NCI-H82 (cell line): ENCODE data around the gene C10orf90.

Experiments used
- DNase-seq: peaks from one replicate; lab custom pipeline; 2025; lab: John Stamatoyannopoulos, UW

The C10orf90 gene

GRCh38 chr10:126632705-126633104 lies 37.8 kb downstream of the C10orf90 start:
- DNase-seq = no peak

GRCh38 chr10:126629925-126630624 lies 40.4 kb downstream of the C10orf90 start:
- no peak for DNase-seq

GRCh38 chr10:126628746-126629145 lies 41.7 kb downstream of the C10orf90 start:
- no peak for DNase-seq

- DNase-seq = no peak
These were observed 48.6 kb downstream of the C10orf90 start for GRCh38 chr10:126621846-126622245.

GRCh38 chr10:126618466-126618865 lies 52.0 kb downstream of the C10orf90 start:
- no peak for DNase-seq

GRCh38 chr10:126617733-126618132 lies 52.8 kb downstream of the C10orf90 start:
- DNase-seq = no peak

- DNase-seq = no peak
These were observed 53.3 kb downstream of the C10orf90 start for GRCh38 chr10:126617208-126617607.

- no peak for DNase-seq
These were observed 53.8 kb downstream of the C10orf90 start for GRCh38 chr10:126616737-126617136.

- no peak for DNase-seq
These were observed 59.2 kb downstream of the C10orf90 start for GRCh38 chr10:126611303-126611702.

GRCh38 chr10:126609566-126609965 lies 60.9 kb downstream of the C10orf90 start:
- DNase-seq = no peak

GRCh38 chr10:126599949-126600682 lies 70.4 kb downstream of the C10orf90 start:
- peak; percentile 53 for DNase-seq

GRCh38 chr10:126598009-126598408 lies 72.5 kb downstream of the C10orf90 start:
- peak; percentile 70 for DNase-seq

- peak; percentile 78 for DNase-seq
These were observed 73.3 kb downstream of the C10orf90 start for GRCh38 chr10:126597211-126597610.

GRCh38 chr10:126596472-126597016 lies 73.9 kb downstream of the C10orf90 start:
- DNase-seq = no peak

GRCh38 chr10:126595160-126595559 lies 75.3 kb downstream of the C10orf90 start:
- no peak for DNase-seq

- no peak for DNase-seq
These were observed 76.4 kb downstream of the C10orf90 start for GRCh38 chr10:126593968-126594701.

- DNase-seq = no peak
These were observed 77.6 kb downstream of the C10orf90 start for GRCh38 chr10:126592901-126593300.

GRCh38 chr10:126588024-126588423 lies 82.5 kb downstream of the C10orf90 start:
- DNase-seq = no peak

GRCh38 chr10:126586878-126587277 lies 83.6 kb downstream of the C10orf90 start:
- DNase-seq = no peak

GRCh38 chr10:126586128-126586527 lies 84.4 kb downstream of the C10orf90 start:
- DNase-seq = no peak

- no peak for DNase-seq
These were observed 85.1 kb downstream of the C10orf90 start for GRCh38 chr10:126585249-126586017.

- no peak for DNase-seq
These were observed 85.7 kb downstream of the C10orf90 start for GRCh38 chr10:126584836-126585235.
